Measurements from ENCODE around the gene TTLL11.

TTLL11 gene

DNA sequence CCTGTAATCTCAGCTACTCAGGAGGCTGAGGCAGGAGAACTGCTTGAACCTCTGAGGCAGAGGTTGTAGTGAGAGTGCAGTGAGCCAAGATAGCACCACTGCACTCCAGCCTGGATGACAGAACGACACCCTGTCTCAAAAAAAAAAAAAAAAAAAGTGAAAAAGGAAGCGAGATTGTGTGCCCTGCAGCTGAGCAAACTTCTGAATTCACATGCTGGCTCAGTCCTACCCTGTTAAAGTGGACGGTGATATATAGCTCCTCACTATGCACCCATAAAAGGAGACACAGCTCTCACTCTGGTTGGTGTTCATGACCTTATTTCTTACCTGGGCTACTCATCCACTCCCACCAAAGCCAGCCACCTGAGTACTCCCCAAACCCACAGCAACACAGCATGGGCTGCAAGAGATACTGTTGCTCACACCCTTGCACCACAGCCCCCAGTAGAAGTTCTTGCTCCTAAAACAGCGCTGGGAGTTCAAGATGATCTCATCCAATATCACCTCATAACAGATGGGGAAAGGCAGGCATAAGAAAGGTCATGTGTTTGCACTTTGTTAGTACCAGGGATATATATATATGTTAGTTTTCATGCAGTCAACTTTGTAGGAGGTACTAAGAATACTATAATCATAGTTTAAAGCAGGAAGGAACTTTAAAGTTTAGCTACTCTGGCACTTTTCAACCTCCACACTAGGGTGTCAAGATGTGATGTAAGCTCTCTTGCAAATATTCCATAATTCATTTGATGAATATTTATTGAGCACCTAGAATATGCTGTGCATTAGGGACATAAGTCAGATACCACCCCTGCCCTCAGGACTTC is 4.0 kb downstream of the TTLL11 start:
- no peak for TF ChIP-seq GATA3 (IDR thresholded peaks at IDR 0.05; ENCODE audit: low read depth, low read length)
- no peak for TF ChIP-seq GATA2 (IDR thresholded peaks at IDR 0.05; ENCODE audit: low read depth, low read length)

DNA sequence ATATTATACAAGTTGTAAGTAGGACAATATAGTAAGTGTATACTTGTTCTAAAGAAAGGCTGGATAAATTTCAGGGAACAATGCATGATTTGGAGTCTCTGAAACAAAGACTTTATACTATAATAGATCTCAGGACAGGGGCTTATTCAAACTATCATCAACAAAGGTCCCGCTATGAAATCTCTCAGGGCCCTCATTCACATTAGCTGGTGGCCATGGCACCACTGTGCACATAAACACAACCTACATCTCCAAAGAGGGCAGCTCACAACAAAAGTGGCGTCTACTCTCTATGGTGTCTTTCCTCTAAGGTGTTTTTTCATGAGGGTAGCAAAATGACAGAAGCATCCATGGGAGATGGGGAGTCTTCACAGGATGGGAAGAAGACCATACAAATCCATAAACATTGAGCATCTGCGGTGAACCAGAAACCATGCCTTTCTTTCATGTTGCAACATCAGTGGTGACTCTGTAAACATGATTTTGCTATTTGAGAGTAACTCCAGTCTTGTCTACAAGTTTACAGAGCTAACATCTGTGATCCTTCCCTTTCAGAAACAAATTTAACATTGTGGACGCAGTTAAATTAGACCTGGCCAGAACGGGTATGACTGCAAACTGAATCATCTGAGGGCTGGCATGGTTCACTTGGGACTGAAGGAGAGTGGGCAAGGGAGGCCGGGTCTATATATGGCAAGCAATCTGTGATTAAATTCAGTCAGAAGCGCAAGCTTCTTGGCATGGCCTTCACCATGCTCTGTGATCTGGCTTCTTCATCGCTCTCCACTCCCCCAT is 5.5 kb downstream of the TTLL11 start:
- TF ChIP-seq GATA3 (IDR thresholded peaks at IDR 0.05; ENCODE audit: low read depth, low read length) = no peak
- no peak for TF ChIP-seq GATA2 (IDR thresholded peaks at IDR 0.05; ENCODE audit: low read depth, low read length)

GRCh38 chr9:122086873-122087272 is 6.2 kb downstream of the TTLL11 start:
- TF ChIP-seq GATA2 (IDR thresholded peaks at IDR 0.05; ENCODE audit: low read depth, low read length) (no peak), GATA3 (IDR thresholded peaks at IDR 0.05; ENCODE audit: low read depth, low read length) (no peak)

- no peak for TF ChIP-seq GATA3 (IDR thresholded peaks at IDR 0.05; ENCODE audit: low read depth, low read length)
- no peak for TF ChIP-seq GATA2 (IDR thresholded peaks at IDR 0.05; ENCODE audit: low read depth, low read length)
Observed at GRCh38 chr9:122085260-122085659, 7.8 kb downstream of the TTLL11 start.

DNA sequence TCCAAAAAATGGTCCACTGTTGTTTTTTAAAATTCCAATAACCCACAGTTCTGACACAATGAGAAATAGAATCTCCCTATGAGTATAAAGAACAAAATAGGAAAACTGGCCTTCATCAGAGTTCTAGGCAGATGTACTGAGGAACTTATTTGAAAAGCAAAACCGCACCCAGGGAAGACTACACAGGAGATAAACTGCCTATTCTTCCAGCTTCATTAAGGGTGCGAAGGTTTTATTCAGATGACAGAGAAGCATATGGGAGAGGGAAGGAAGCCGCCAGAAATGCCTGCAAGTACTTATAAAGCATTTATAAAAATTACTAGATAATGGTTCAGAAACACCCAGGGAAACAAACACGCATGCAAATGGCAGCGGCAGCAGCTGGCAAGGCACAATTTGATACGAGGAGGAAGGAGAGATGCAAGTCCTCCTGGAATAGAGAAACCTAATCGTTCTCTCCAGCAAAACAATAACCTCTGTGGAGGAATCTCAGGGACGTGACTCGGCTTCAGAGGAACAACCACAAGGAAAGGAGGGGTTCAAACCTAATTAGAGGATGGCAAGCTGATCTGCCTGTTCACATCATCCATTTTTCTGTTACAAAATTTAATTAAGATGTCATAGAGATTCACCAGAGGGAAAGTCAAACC is 9.0 kb downstream of the TTLL11 start:
- TF ChIP-seq GATA3 (IDR thresholded peaks at IDR 0.05; ENCODE audit: low read depth, low read length) (no peak), GATA2 (IDR thresholded peaks at IDR 0.05; ENCODE audit: low read depth, low read length) (no peak)

GRCh38 chr9:122080986-122081385 is 12.1 kb downstream of the TTLL11 start:
- TF ChIP-seq GATA3 (IDR thresholded peaks at IDR 0.05; ENCODE audit: low read depth, low read length) (no peak), GATA2 (IDR thresholded peaks at IDR 0.05; ENCODE audit: low read depth, low read length) (no peak)

DNA sequence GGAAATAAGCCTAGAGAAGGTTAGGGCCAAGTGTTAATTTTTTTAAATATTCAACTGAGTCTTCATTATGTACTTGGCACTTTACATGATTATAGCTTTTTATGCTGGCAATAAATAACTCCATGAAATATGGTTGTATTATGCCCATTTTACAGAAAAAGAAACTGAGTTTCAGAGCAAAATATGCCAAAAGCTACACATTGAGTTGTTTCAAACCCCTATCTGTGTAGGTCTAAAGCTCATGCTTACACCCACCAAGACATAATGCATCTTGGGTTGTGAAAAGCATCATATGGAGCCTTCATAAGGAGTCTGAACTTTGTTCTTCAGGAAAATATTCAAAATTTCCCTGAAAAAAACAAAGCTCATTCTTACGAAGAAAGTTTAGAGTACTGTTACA is 14.6 kb downstream of the TTLL11 start:
- no peak for TF ChIP-seq GATA3 (IDR thresholded peaks at IDR 0.05; ENCODE audit: low read depth, low read length)
- no peak for TF ChIP-seq GATA2 (IDR thresholded peaks at IDR 0.05; ENCODE audit: low read depth, low read length)

- no peak for TF ChIP-seq GATA2 (IDR thresholded peaks at IDR 0.05; ENCODE audit: low read depth, low read length)
- no peak for TF ChIP-seq GATA3 (IDR thresholded peaks at IDR 0.05; ENCODE audit: low read depth, low read length)
Observed at GRCh38 chr9:122076773-122077172, 16.3 kb downstream of the TTLL11 start.

GRCh38 chr9:122076117-122076516 is 17.0 kb downstream of the TTLL11 start:
- TF ChIP-seq GATA3 (IDR thresholded peaks at IDR 0.05; ENCODE audit: low read depth, low read length) = no peak
- no peak for TF ChIP-seq GATA2 (IDR thresholded peaks at IDR 0.05; ENCODE audit: low read depth, low read length)

DNA sequence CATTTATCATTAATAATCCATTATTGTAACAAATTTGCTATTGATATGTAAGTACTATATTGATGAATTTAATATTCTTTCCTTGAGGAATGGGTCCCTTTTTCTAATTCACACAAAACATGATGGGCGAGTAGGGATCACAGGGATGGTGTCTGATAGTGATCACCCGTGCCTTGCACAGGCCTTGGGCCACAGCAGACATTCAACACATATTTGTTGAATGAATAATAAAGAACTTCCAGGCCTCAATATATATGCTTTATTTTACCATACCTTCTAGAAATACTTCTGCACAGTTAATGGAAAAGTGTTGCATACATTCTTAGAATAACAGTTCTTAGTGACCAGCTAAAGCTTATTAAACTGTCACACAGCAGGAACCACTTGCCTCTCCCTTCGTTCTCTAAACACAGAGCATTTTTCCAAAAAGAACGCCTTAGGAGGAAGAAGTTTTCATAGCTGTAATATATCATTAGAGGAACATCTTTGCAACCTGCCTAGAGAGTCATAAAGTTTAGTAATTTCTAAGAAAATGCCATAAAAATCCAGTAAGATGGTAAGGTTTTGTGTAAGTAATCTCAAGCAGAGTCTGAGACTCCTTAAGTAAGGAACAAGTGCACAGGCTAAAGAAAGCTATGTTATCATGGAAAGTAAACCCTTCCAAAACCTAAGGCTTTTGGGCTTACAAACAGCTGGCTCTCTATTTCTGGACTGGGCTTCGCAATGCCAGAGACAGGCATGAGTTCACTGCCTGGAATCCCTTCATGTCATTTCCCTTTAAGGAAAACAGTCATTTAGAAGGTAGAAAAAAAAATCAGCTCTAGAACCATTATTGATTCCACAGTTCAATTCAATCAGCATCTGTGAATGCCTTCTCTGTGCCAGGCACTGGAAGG is 17.7 kb downstream of the TTLL11 start:
- no peak for TF ChIP-seq GATA3 (IDR thresholded peaks at IDR 0.05; ENCODE audit: low read depth, low read length)
- no peak for TF ChIP-seq GATA2 (IDR thresholded peaks at IDR 0.05; ENCODE audit: low read depth, low read length)

DNA sequence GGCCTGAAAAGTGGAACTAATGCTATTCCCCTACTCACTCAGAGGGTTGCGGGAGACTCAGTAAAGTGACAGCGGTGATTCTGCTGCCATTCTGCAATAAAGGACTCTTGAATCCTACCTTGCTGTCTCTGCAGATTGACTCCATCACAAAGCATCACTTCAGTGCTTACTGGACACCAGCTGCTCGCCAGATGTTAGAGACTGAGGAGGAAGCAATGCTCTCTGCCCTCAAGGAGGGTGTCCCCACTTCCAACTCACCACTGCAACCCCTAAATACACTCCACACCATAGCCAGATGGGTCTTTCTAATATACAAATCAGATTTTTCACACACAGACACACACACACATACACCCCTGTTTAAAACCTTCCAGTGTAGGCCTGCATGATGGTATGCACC is 21.4 kb downstream of the TTLL11 start:
- no peak for TF ChIP-seq GATA3 (IDR thresholded peaks at IDR 0.05; ENCODE audit: low read depth, low read length)
- no peak for TF ChIP-seq GATA2 (IDR thresholded peaks at IDR 0.05; ENCODE audit: low read depth, low read length)

DNA sequence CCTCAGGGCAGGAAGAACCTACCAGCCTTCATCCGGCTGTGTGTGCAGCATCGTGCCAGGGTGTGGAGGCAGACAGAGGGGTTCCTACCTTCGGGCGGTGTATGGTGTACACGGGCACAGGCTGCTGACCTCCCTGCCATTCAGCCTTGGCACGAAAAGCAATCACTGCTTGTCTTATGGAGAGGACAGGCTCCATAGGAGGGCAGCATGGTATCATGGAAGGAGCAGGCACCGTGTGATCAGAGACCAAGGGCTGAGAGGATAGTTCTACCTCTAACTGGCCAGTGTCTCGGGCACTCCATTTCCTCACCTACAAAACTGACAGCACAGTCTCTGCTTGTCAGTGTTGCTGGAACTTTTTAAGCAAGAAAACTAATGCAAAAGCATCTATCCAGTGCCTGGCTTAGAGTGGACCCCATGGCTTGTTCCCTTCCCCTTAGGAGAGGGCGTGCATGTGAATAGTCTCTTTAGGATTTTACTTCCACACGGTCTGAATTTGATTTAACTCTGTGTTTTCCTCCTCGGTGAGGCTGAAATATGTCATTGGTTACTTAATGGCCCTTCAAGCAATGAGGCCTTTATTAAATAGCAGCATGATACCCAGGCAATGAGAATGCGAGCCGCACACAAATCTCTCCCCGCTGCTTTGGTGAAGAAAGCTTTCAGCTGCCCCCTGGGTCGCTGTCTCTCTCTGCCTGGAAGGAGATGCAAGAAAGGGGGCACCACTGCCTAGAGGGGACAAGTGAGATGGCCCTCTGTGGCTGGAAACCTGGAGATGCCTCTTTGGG is 22.2 kb downstream of the TTLL11 start:
- TF ChIP-seq GATA2 (IDR thresholded peaks at IDR 0.05; ENCODE audit: low read depth, low read length) (no peak), GATA3 (IDR thresholded peaks at IDR 0.05; ENCODE audit: low read depth, low read length) (no peak)

Data from SH-SY5Y (cell line).